ENCODE results near the gene RXRA.

DNA sequence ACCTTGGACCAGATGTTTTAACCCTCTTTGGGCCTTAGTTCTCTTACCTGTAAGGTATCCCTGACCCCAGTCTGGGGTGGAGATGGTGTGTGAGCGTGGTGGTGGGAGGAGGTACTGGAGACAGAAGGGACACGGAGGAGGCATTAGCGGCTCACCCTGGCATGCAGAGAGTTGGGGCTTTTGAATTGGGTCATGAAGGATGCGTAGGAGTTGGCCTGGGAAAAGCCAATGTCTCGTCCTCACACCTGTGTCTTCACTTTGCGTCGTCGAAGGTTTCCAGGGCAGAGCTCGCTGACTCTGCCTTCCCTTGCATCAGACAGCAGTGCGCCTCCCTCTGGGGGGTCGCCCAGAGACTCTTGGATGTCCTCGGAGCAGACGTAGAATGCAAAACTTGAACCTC is 11.2 kb downstream of the RXRA start:
- TF ChIP-seq, protein P1, sequence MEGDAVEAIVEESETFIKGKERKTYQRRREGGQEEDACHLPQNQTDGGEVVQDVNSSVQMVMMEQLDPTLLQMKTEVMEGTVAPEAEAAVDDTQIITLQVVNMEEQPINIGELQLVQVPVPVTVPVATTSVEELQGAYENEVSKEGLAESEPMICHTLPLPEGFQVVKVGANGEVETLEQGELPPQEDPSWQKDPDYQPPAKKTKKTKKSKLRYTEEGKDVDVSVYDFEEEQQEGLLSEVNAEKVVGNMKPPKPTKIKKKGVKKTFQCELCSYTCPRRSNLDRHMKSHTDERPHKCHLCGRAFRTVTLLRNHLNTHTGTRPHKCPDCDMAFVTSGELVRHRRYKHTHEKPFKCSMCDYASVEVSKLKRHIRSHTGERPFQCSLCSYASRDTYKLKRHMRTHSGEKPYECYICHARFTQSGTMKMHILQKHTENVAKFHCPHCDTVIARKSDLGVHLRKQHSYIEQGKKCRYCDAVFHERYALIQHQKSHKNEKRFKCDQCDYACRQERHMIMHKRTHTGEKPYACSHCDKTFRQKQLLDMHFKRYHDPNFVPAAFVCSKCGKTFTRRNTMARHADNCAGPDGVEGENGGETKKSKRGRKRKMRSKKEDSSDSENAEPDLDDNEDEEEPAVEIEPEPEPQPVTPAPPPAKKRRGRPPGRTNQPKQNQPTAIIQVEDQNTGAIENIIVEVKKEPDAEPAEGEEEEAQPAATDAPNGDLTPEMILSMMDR (IDR thresholded peaks at IDR 0.05), result no peak
- TF ChIP-seq POLR2A (IDR thresholded peaks at IDR 0.05) (no peak), POLR2AphosphoS5 (IDR thresholded peaks at IDR 0.05) (no peak)

Measured in upper lobe of left lung (tissue), 4 donors.